Activated B cell treated with CpG ODN at 0.5 μM for 24 hours (primary cell): ENCODE data around the gene TEX51. TPM values are rescaled to one million over a fixed set of nuclear protein-coding genes. Genes with fewer than 3 reads are reported as not detected.

Source experiments
- ATAC-seq: fragments of 200-7000 bp; cut with Tn5 transposase; one replicate; pipeline ENCODE4 v1.10.0; 2021; ENCODE audit warnings: low read depth, mild to moderate bottlenecking, moderate library complexity
- CTCF ChIA-PET: fragments of 350-600 bp; sonication (Branson Sonifier 250); formaldehyde crosslinking; loops from one replicate; lab custom pipeline; 2021; ENCODE audit warnings: antibody characterized with exemption; lab: Charles Lee
- POLR2A ChIA-PET: fragments of 350-600 bp; sonication (Branson Sonifier 250); formaldehyde crosslinking; loops from one replicate; lab custom pipeline; 2021; ENCODE audit warnings: antibody characterized with exemption; lab: Charles Lee
- DNase-seq: peaks from one replicate; pipeline ENCODE4 v3.0.0; 2022
- H3K27ac Mint-ChIP-seq: one replicate; pipeline ENCODE4 v1.8.0; 2020; ENCODE audit warnings: mixed read lengths
- H3K27me3 Mint-ChIP-seq: one replicate; pipeline ENCODE4 v1.8.0; 2021; ENCODE audit warnings: mixed read lengths
- H3K36me3 Mint-ChIP-seq: one replicate; pipeline ENCODE4 v1.8.0; 2021; ENCODE audit warnings: low read depth, mixed read lengths
- H3K4me1 Mint-ChIP-seq: one replicate; pipeline ENCODE4 v1.8.0; 2021; ENCODE audit warnings: mixed read lengths
- H3K4me3 Mint-ChIP-seq: one replicate; pipeline ENCODE4 v1.8.0; 2020; ENCODE audit warnings: mild to moderate bottlenecking, mixed read lengths
- H3K9me3 Mint-ChIP-seq: one replicate; pipeline ENCODE4 v1.8.0; 2020; ENCODE audit warnings: mixed read lengths
- CTCF ChIP-seq: fragments of 200-600 bp; IDR thresholded peaks from one replicate; pipeline ENCODE4 v1.8.0; 2022; ENCODE audit warnings: antibody characterized with exemption, mild to moderate bottlenecking
- intact Hi-C: fragments of 100-400 bp; cut with micrococcal nuclease; formaldehyde crosslinking; loops from one replicate; pipeline ENCODE4 v1.15.1; 2024
- total RNA-seq: library from RNA; stranded (reverse); gene quantifications from 2 replicates; pipeline ENCODE4 v1.2.3, GENCODE V29; 2022

The TEX51 gene
- total RNA-seq, 1 donor from 2014 or later = not detected

GRCh38 chr2:126932529-126932928 lies 33.8 kb downstream of the TEX51 start:
- DNase-seq = no peak
- ChIA-PET CTCF (no interaction called here), POLR2A (no interaction called here)
- Mint-ChIP-seq H3K36me3 (no peaks in the 10 kb centered on the region), H3K4me1 (peaks cover 6% of the 10 kb centered on the region), H3K4me3 (no peak overlapping the region), H3K27ac (no peak overlapping the region), H3K27me3 (peaks cover 13% of the 10 kb centered on the region), H3K9me3 (peaks cover 4% of the 10 kb centered on the region)
- intact Hi-C loops = no loop called here
- no peak for ATAC-seq
- no peak for TF ChIP-seq CTCF

- H3K4me3 Mint-ChIP-seq = no peak overlapping the region
- POLR2A ChIA-PET = no interaction called here
- ATAC-seq (no peak), DNase-seq (no peak)
- H3K36me3 Mint-ChIP-seq = no peaks in the 10 kb centered on the region
- TF ChIP-seq CTCF = no peak
- H3K9me3 Mint-ChIP-seq = peaks cover 4% of the 10 kb centered on the region
- H3K4me1 Mint-ChIP-seq = peaks cover 6% of the 10 kb centered on the region
- no peak overlapping the region for H3K27ac Mint-ChIP-seq
- intact Hi-C loops = no loop called here
- H3K27me3 Mint-ChIP-seq = peaks cover 13% of the 10 kb centered on the region
- CTCF ChIA-PET = no interaction called here
These were observed 34.4 kb downstream of the TEX51 start for GRCh38 chr2:126932966-126933710.

GRCh38 chr2:126933711-126934091 lies 35.0 kb downstream of the TEX51 start:
- Mint-ChIP-seq H3K4me3 (no peak overlapping the region), H3K36me3 (no peaks in the 10 kb centered on the region), H3K27me3 (peaks cover 13% of the 10 kb centered on the region), H3K27ac (no peak overlapping the region), H3K9me3 (peaks cover 4% of the 10 kb centered on the region), H3K4me1 (peaks cover 6% of the 10 kb centered on the region)
- intact Hi-C loops = no loop called here
- POLR2A ChIA-PET = no interaction called here
- DNase-seq (no peak), ATAC-seq (no peak)
- no peak for TF ChIP-seq CTCF
- CTCF ChIA-PET = no interaction called here

GRCh38 chr2:126934809-126935208 lies 36.1 kb downstream of the TEX51 start:
- Mint-ChIP-seq H3K4me3 (no peak overlapping the region), H3K27ac (no peak overlapping the region), H3K27me3 (peaks cover 13% of the 10 kb centered on the region), H3K36me3 (no peaks in the 10 kb centered on the region), H3K4me1 (peaks cover 6% of the 10 kb centered on the region), H3K9me3 (peaks cover 2% of the 10 kb centered on the region)
- TF ChIP-seq CTCF = no peak
- POLR2A ChIA-PET = no interaction called here
- intact Hi-C loops = no loop called here
- no peak for DNase-seq
- CTCF ChIA-PET = no interaction called here
- ATAC-seq = no peak

GRCh38 chr2:126935774-126936173 lies 37.1 kb downstream of the TEX51 start:
- ChIA-PET POLR2A (no interaction called here), CTCF (no interaction called here)
- Mint-ChIP-seq H3K27me3 (peaks cover 12% of the 10 kb centered on the region), H3K36me3 (no peaks in the 10 kb centered on the region), H3K27ac (no peak overlapping the region), H3K4me1 (peaks cover 6% of the 10 kb centered on the region), H3K4me3 (no peak overlapping the region), H3K9me3 (no peaks in the 10 kb centered on the region)
- intact Hi-C loops = no loop called here
- no peak for DNase-seq
- no peak for ATAC-seq
- TF ChIP-seq CTCF = no peak
